Activated naive CD4-positive, alpha-beta T cell treated with anti-CD3 and anti-CD28 coated beads for 36 hours (primary cell): ENCODE data around the gene ORC5. TPM values are rescaled to one million over a fixed set of nuclear protein-coding genes. Genes with fewer than 3 reads are reported as not detected.

Experiments used
- CTCF ChIA-PET: fragments of 350-600 bp; sonication (Branson Sonifier 250); formaldehyde crosslinking; loops from one replicate; lab custom pipeline; 2021; ENCODE audit warnings: antibody characterized with exemption; lab: Charles Lee
- DNase-seq: peaks from one replicate; pipeline ENCODE4 v3.0.0-alpha.2; 2020
- H3K27ac Mint-ChIP-seq: one replicate; pipeline ENCODE4 v1.8.0; 2021; ENCODE audit warnings: mild to moderate bottlenecking, mixed read lengths
- H3K27me3 Mint-ChIP-seq: one replicate; pipeline ENCODE4 v1.8.0; 2021; ENCODE audit warnings: low read depth, mixed read lengths
- H3K36me3 Mint-ChIP-seq: one replicate; pipeline ENCODE4 v1.8.0; 2021; ENCODE audit warnings: low read depth, mixed read lengths
- H3K4me1 Mint-ChIP-seq: one replicate; pipeline ENCODE4 v1.8.0; 2021; ENCODE audit warnings: low read depth, mixed read lengths
- H3K4me3 Mint-ChIP-seq: one replicate; pipeline ENCODE4 v1.8.0; 2021; ENCODE audit warnings: mild to moderate bottlenecking, moderate library complexity, mixed read lengths
- H3K9me3 Mint-ChIP-seq: one replicate; pipeline ENCODE4 v1.8.0; 2021; ENCODE audit warnings: mixed read lengths
- intact Hi-C: fragments of 100-400 bp; cut with micrococcal nuclease; formaldehyde crosslinking; loops from one replicate; pipeline ENCODE4 v1.15.1; 2023
- total RNA-seq, 2 experiments: library from RNA; stranded (reverse); gene quantifications; one replicate each; pipeline ENCODE4 v1.2.3, GENCODE V29; 2021

The ORC5 gene
- total RNA-seq, 2 experiments from 2014 or later, result 19.9 to 21.2 TPM

GRCh38 chr7:104230606-104231005, 22.8 kb upstream of the ORC5 start:
- Mint-ChIP-seq H3K36me3 (no peaks in the 10 kb centered on the region), H3K27me3 (peaks cover 14% of the 10 kb centered on the region), H3K9me3 (no peaks in the 10 kb centered on the region), H3K4me1 (no peaks in the 10 kb centered on the region), H3K4me3 (no peak overlapping the region), H3K27ac (no peak overlapping the region)
- DNase-seq, result no peak
- CTCF ChIA-PET, result interaction anchor here (1.3 to 4.5 kb wide), 6 partner anchors 10 to 689 kb away, joined by 3 to 28 read pairs (median 16); no protein-coding TSS in a partner anchor
- intact Hi-C loops, result loop anchor here (1.0 to 10.0 kb wide), 5 partner anchors 37 to 688 kb away; no protein-coding TSS in a partner anchor

GRCh38 chr7:104228442-104228841, 20.6 kb upstream of the ORC5 start:
- H3K36me3 Mint-ChIP-seq, result no peaks in the 10 kb centered on the region
- CTCF ChIA-PET, result interaction anchor here (4.5 kb wide), 1 partner anchor 691 kb away, joined by 28 read pairs; no protein-coding TSS in a partner anchor

DNA sequence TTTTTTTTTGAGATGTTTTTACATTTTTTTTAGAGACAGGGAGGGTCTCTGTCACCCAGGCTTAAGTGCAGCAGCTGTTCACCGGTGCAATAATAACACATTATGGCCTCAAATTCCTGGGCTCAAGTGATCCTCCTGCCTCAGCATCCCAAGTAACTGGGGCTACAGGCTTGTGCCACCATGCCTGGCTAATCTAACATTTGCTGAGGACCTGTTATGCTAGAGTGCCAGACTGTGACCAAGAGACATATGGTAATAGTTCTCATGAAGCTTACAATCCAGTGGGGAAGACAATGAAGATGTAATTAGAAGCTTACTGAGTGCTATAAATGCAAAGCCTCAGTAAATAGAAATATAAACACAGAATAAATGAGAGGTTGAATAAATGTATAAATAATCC, 17.6 kb upstream of the ORC5 start:
- CTCF ChIA-PET, result no interaction called here
- Mint-ChIP-seq H3K4me3 (no peak overlapping the region), H3K4me1 (no peaks in the 10 kb centered on the region), H3K27me3 (peaks cover 13% of the 10 kb centered on the region), H3K9me3 (peaks cover 10% of the 10 kb centered on the region), H3K36me3 (no peaks in the 10 kb centered on the region), H3K27ac (no peak overlapping the region)
- no peak for DNase-seq
- intact Hi-C loops, result no loop called here

More at GRCh38 chr7:104228442-104228841, 20.6 kb upstream of the ORC5 start:
- no peak for DNase-seq
- H3K4me1 Mint-ChIP-seq, result no peaks in the 10 kb centered on the region
- no peaks in the 10 kb centered on the region for H3K9me3 Mint-ChIP-seq
- no peak overlapping the region for H3K27ac Mint-ChIP-seq
- intact Hi-C loops, result no loop called here
- H3K4me3 Mint-ChIP-seq, result no peak overlapping the region
- H3K27me3 Mint-ChIP-seq, result peaks cover 16% of the 10 kb centered on the region

DNA sequence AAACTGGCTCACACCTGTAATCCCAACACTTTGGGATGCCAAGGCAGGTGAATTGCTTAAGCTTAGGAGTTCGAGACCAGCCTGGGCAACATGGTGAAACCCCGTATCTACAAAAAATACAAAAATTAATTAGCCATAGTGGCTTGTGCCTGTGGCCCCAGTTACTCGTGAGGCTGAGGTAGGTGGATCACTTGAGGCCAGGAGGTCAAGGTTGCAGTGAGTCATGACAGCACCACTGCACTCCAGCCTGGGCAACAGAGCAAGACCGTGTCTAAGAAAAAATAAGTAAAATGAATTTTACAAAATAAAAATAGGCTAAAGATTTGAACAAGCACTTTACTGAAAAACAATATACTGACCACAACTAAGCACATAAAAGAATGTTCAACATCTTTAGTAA, 9.8 kb upstream of the ORC5 start:
- DNase-seq, result no peak
- Mint-ChIP-seq H3K9me3 (peaks cover 11% of the 10 kb centered on the region), H3K27ac (no peak overlapping the region), H3K27me3 (peaks cover 13% of the 10 kb centered on the region), H3K4me1 (no peaks in the 10 kb centered on the region), H3K4me3 (no peak overlapping the region), H3K36me3 (no peaks in the 10 kb centered on the region)
- intact Hi-C loops, result no loop called here
- CTCF ChIA-PET, result interaction anchor here (0.7 kb wide), 1 partner anchor 507 kb away, joined by 3 read pairs; no protein-coding TSS in a partner anchor

DNA sequence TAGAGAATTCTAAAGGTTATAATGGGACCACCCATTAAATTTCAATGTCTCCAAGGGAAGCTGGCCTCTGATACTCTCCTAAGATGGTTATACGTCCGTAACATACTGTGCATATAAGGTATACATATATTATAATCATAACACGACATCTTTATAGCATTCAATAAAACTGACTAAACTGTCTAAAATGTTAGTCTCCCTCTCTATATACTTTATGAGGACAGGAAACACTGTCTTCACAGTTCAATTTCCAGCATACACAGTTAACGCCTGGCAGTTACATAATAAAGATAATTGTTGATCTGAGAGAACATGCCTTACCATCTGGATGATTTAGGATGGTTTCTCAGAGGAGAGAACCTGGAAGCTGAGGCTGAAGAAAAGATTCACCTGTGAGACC, 1.2 kb upstream of the ORC5 start:
- H3K4me1 Mint-ChIP-seq, result peaks cover 23% of the 10 kb centered on the region
- peaks cover 1% of the 10 kb centered on the region for H3K36me3 Mint-ChIP-seq
- no peak overlapping the region for H3K27ac Mint-ChIP-seq
- no peak for DNase-seq
- H3K9me3 Mint-ChIP-seq, result no peaks in the 10 kb centered on the region
- H3K4me3 Mint-ChIP-seq, result peak overlapping the region; percentile 93
- intact Hi-C loops, result loop anchor here (5.0 to 10.0 kb wide), 3 partner anchors 867 to 1134 kb away; partner anchors contain the start of genes ARMC10, DNAJC2, FBXL13 and PMPCB
- peaks cover 9% of the 10 kb centered on the region for H3K27me3 Mint-ChIP-seq
- CTCF ChIA-PET, result interaction anchor here (1.6 kb wide), 1 partner anchor 22 kb away, joined by 9 read pairs; no protein-coding TSS in a partner anchor

DNA sequence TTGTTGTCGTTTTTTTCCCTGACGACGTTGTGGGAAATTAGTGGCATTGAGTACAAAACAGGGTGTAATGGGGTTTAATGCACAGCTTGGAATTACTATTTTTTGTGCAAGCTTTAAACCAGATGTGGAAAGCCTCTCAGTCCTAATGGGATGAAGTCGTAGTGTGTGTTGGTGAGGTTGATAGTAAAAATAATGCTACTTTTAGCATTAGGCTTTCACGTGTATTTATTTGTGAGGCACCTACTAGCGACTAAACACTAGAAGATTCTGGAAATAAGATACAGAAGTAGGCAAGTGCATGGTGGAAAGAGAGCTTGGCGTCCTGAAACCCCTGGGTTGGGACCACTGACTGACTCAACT, 588 bp upstream of the ORC5 start:
- CTCF ChIA-PET, result interaction anchor here (1.6 kb wide), 1 partner anchor 23 kb away, joined by 9 read pairs; no protein-coding TSS in a partner anchor
- Mint-ChIP-seq H3K9me3 (no peaks in the 10 kb centered on the region), H3K4me1 (peaks cover 28% of the 10 kb centered on the region), H3K36me3 (peaks cover 6% of the 10 kb centered on the region), H3K27ac (peak overlapping the region; percentile 91), H3K4me3 (peak overlapping the region; percentile 93), H3K27me3 (peaks cover 9% of the 10 kb centered on the region)
- no peak for DNase-seq
- intact Hi-C loops, result loop anchor here (5.0 to 10.0 kb wide), 3 partner anchors 866 to 1134 kb away; partner anchors contain the start of genes ARMC10, DNAJC2, FBXL13 and PMPCB

- Mint-ChIP-seq H3K36me3 (peaks cover 14% of the 10 kb centered on the region), H3K4me3 (peak overlapping the region; percentile 93), H3K27ac (peak overlapping the region; percentile 91), H3K27me3 (peaks cover 3% of the 10 kb centered on the region), H3K4me1 (peaks cover 28% of the 10 kb centered on the region), H3K9me3 (no peaks in the 10 kb centered on the region)
- CTCF ChIA-PET, result no interaction called here
- intact Hi-C loops, result loop anchor here (1.0 to 10.0 kb wide), 4 partner anchors 865 to 1325 kb away; partner anchors contain the start of genes ARMC10, DNAJC2, FBXL13 and PMPCB
- DNase-seq, result peak; percentile 20
These were observed 474 bp downstream of the ORC5 start for GRCh38 chr7:104207348-104207730.

DNA sequence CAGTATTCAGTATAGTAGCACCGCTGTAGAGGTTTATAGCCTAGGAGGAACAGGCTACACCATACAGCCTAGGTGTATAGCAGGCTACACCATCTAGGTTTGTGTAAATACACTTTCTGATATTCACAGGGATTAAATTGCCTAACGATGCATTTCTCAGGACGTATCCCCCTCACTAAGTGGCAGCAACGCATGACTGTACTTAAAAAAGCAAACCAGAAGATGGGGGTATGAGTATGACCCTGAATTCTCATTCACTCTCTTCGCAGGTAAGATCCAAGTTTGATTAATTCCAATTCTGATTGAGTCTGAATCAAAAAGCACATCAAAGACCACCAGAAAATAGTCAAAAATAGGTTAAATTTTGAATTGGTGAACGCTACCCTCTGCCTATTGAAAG, 972 bp downstream of the ORC5 start:
- Mint-ChIP-seq H3K27ac (peak overlapping the region; percentile 91), H3K9me3 (no peaks in the 10 kb centered on the region), H3K4me3 (peak overlapping the region; percentile 93), H3K4me1 (peaks cover 28% of the 10 kb centered on the region), H3K27me3 (peaks cover 1% of the 10 kb centered on the region), H3K36me3 (peaks cover 19% of the 10 kb centered on the region)
- CTCF ChIA-PET, result no interaction called here
- intact Hi-C loops, result loop anchor here (1.0 to 10.0 kb wide), 4 partner anchors 865 to 1325 kb away; partner anchors contain the start of genes ARMC10, DNAJC2, FBXL13 and PMPCB
- DNase-seq, result no peak

DNA sequence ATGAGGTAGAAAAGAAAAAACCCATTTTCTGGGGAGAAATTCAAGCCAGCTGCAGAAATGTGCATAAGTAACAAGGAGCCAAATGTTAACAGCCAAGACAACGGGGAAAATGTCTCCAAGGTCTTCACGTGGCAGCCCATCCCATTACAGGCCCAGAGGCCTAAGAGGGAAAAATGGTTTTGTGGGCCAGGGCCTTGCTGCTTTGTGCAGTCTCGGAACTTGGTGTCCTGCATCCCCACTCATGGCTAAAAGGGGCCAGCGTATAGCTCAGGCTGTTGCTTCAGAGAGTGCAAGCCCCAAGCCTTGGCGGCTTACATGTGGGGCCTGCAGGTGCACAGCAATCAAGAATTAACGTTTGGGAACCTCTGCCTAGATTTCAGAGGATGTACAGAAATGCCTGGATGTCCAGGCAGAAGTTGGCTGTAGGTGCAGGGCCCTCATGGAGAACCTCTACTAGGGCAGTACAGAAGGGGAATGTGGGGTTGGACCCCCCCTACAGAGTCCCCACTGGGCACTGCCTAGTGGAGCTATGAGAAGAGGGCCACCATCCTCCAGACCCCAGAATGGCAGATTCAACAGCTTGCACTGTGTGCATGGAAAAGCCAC, 9.0 kb downstream of the ORC5 start:
- Mint-ChIP-seq H3K4me1 (peaks cover 12% of the 10 kb centered on the region), H3K27me3 (no peaks in the 10 kb centered on the region), H3K36me3 (peaks cover 71% of the 10 kb centered on the region), H3K27ac (no peak overlapping the region), H3K4me3 (no peak overlapping the region), H3K9me3 (no peaks in the 10 kb centered on the region)
- DNase-seq, result no peak
- intact Hi-C loops, result no loop called here
- CTCF ChIA-PET, result no interaction called here

- Mint-ChIP-seq H3K27ac (peak overlapping the region; percentile 48), H3K4me1 (peaks cover 11% of the 10 kb centered on the region), H3K9me3 (peaks cover 2% of the 10 kb centered on the region), H3K36me3 (peaks cover 78% of the 10 kb centered on the region), H3K27me3 (no peaks in the 10 kb centered on the region), H3K4me3 (no peak overlapping the region)
- no peak for DNase-seq
- CTCF ChIA-PET, result interaction anchor here (0.6 kb wide), 1 partner anchor 8 kb away, joined by 5 read pairs; no protein-coding TSS in a partner anchor
- intact Hi-C loops, result no loop called here
These were observed 11.7 kb downstream of the ORC5 start for GRCh38 chr7:104196161-104196560.

- H3K4me3 Mint-ChIP-seq, result no peak overlapping the region
- H3K36me3 Mint-ChIP-seq, result peaks cover 66% of the 10 kb centered on the region
- intact Hi-C loops, result no loop called here
- H3K27ac Mint-ChIP-seq, result no peak overlapping the region
- no peaks in the 10 kb centered on the region for H3K27me3 Mint-ChIP-seq
- peaks cover 3% of the 10 kb centered on the region for H3K9me3 Mint-ChIP-seq
- no peak for DNase-seq
- CTCF ChIA-PET, result interaction anchor here (0.6 to 1.1 kb wide), 3 partner anchors 16 to 804 kb away, joined by 3 read pairs; no protein-coding TSS in a partner anchor
- peaks cover 13% of the 10 kb centered on the region for H3K4me1 Mint-ChIP-seq
These were observed 15.4 kb downstream of the ORC5 start for GRCh38 chr7:104192434-104192833.

- Mint-ChIP-seq H3K36me3 (peaks cover 55% of the 10 kb centered on the region), H3K9me3 (peaks cover 1% of the 10 kb centered on the region)
- CTCF ChIA-PET, result no interaction called here
These were observed 22.5 kb downstream of the ORC5 start for GRCh38 chr7:104185346-104185745.

More at GRCh38 chr7:104185346-104185745, 22.5 kb downstream of the ORC5 start:
- no peak overlapping the region for H3K4me3 Mint-ChIP-seq
- no peak overlapping the region for H3K27ac Mint-ChIP-seq
- H3K27me3 Mint-ChIP-seq, result no peaks in the 10 kb centered on the region
- no peak for DNase-seq
- H3K4me1 Mint-ChIP-seq, result no peaks in the 10 kb centered on the region
- intact Hi-C loops, result no loop called here
